ENCODE data around the gene ZNF141. TPM values are rescaled to one million over a fixed set of nuclear protein-coding genes. Genes with fewer than 3 reads are reported as not detected.
"Not testable (repeated sequence)": the region's sequence is repeated elsewhere in the genome, so short reads cannot be mapped to it uniquely, and the experiment has no call there.

Gene ZNF141
- 10 to 100 TPM in 2 of 4 donors, 1 to 10 TPM in 2; 5.6 to 40.6 (median 12.0) TPM for total RNA-seq

- Histone ChIP-seq H3K9me3 (no peaks in the 10 kb centered on the region), H3K4me3 (peak within 1 kb of the TSS; percentile 87), H3K4me1 (peaks cover 23% of the 10 kb centered on the region), H3K36me3 (peaks cover 4% of the 10 kb centered on the region), H3K27ac (peak within 1 kb of the TSS; percentile 94), H3K27me3 (no peaks in the 10 kb centered on the region)
- under 1% methylated on average over 23 of the region's 59 CpGs for WGBS
- DNase-seq (ENCODE audit: low spot score in 2 of 2): peak; percentile 98
- TF ChIP-seq POLR2AphosphoS5 (IDR thresholded peaks at IDR 0.05) (peak in 1 of 3 donors; percentile 84), CTCF (IDR thresholded peaks at IDR 0.05) (no peak), POLR2A (IDR thresholded peaks at IDR 0.05) (peak; percentile 12 to 79), EP300 (IDR thresholded peaks at IDR 0.05) (no peak)
Observed at GRCh38 chr4:337143-337931, at the start of gene ZNF141. Gene ZNF141 (plus strand): TSS chr4:337814. CDS start chr4:337984, 170 bp downstream.

GRCh38 chr4:288891-289290 is 48.7 kb upstream of the ZNF141 start:
- no peak for DNase-seq (ENCODE audit: low spot score in 2 of 2)
- WGBS: 91% methylated on average over 2 of the region's 2 CpGs
- H3K27me3 ChIP-seq: no peaks in the 10 kb centered on the region
- H3K9me3 ChIP-seq: peaks cover 31% of the 10 kb centered on the region
- no peaks in the 10 kb centered on the region for H3K36me3 ChIP-seq
- H3K4me3 ChIP-seq: no peak overlapping the region
- H3K27ac ChIP-seq: no peak overlapping the region
- TF ChIP-seq EP300 (IDR thresholded peaks at IDR 0.05) (no peak), POLR2A (IDR thresholded peaks at IDR 0.05) (no peak), POLR2AphosphoS5 (IDR thresholded peaks at IDR 0.05) (no peak), CTCF (IDR thresholded peaks at IDR 0.05) (no peak)
- H3K4me1 ChIP-seq: no peaks in the 10 kb centered on the region

GRCh38 chr4:294732-295131 is 42.9 kb upstream of the ZNF141 start:
- no peak overlapping the region for H3K4me3 ChIP-seq
- WGBS: 94% methylated on average over 3 of the region's 3 CpGs
- H3K9me3 ChIP-seq: peaks cover 18% of the 10 kb centered on the region
- TF ChIP-seq EP300 (IDR thresholded peaks at IDR 0.05): no peak
- no peak for TF ChIP-seq POLR2A (IDR thresholded peaks at IDR 0.05)
- TF ChIP-seq CTCF (IDR thresholded peaks at IDR 0.05): no peak
- no peak for TF ChIP-seq POLR2AphosphoS5 (IDR thresholded peaks at IDR 0.05)
- H3K36me3 ChIP-seq: peaks cover 3% of the 10 kb centered on the region
- H3K4me1 ChIP-seq: no peaks in the 10 kb centered on the region
- no peak overlapping the region for H3K27ac ChIP-seq
- H3K27me3 ChIP-seq: no peaks in the 10 kb centered on the region
- no peak for DNase-seq (ENCODE audit: low spot score in 2 of 2)

- no peak for TF ChIP-seq CTCF (IDR thresholded peaks at IDR 0.05)
- TF ChIP-seq POLR2A (IDR thresholded peaks at IDR 0.05): no peak
- no peak for TF ChIP-seq POLR2AphosphoS5 (IDR thresholded peaks at IDR 0.05)
- TF ChIP-seq EP300 (IDR thresholded peaks at IDR 0.05): no peak
- Histone ChIP-seq H3K36me3 (no peaks in the 10 kb centered on the region), H3K4me1 (peaks cover 6% of the 10 kb centered on the region), H3K4me3 (no peak overlapping the region), H3K9me3 (no peaks in the 10 kb centered on the region), H3K27me3 (peaks cover 12% of the 10 kb centered on the region), H3K27ac (no peak overlapping the region)
- no peak for DNase-seq (ENCODE audit: low spot score in 2 of 2)
- WGBS: 96% methylated on average over 4 of the region's 4 CpGs
Observed at GRCh38 chr4:302381-302780, 35.2 kb upstream of the ZNF141 start.

- H3K27ac ChIP-seq; DNase-seq (ENCODE audit: low spot score in 2 of 2); H3K9me3 ChIP-seq; H3K36me3 ChIP-seq; H3K4me1 ChIP-seq: not testable (repeated sequence)
- 10% methylated on average over 7 of the region's 20 CpGs for WGBS
- H3K27me3 ChIP-seq: peaks cover 12% of the 10 kb centered on the region
- H3K4me3 ChIP-seq: peak overlapping the region; percentile 50
Observed at GRCh38 chr4:304516-304915, 33.1 kb upstream of the ZNF141 start.

All from suprapubic skin (tissue), 4 donors.